Neural progenitor cell (in vitro differentiated cells): ENCODE results near the gene PTDSS2. TPM values are rescaled to one million over a fixed set of nuclear protein-coding genes. Genes with fewer than 3 reads are reported as not detected.

Source experiments
- DNase-seq: peaks from one replicate; pipeline ENCODE4 v3.0.0-alpha.2; 2016; ENCODE audit warnings: low spot score
- H2AFZ ChIP-seq: fragments of 200-600 bp; sonication (generic); replicated peaks from 2 replicates; pipeline ENCODE4 v1.6.1; 2016; ENCODE audit warnings: antibody characterized with exemption
- H3F3A ChIP-seq: fragments of 200-600 bp; sonication (generic); 2 replicates; pipeline ENCODE4 v1.6.1; 2016; ENCODE audit warnings: antibody characterized with exemption, low read depth
- H3K27ac ChIP-seq: fragments of 200-600 bp; sonication (generic); 2 replicates; pipeline ENCODE4 v1.5.1; 2016; ENCODE audit warnings: mild to moderate bottlenecking
- H3K27me3 ChIP-seq: fragments of 200-600 bp; sonication (generic); 2 replicates; pipeline ENCODE4 v1.6.1; 2016; ENCODE audit warnings: mild to moderate bottlenecking, moderate library complexity
- H3K36me3 ChIP-seq: fragments of 200-600 bp; sonication (generic); 2 replicates; pipeline ENCODE4 v1.5.1; 2016
- H3K4me1 ChIP-seq: fragments of 200-600 bp; sonication (generic); 2 replicates; pipeline ENCODE4 v1.6.1; 2016; ENCODE audit warnings: mixed run types
- H3K4me2 ChIP-seq: fragments of 200-600 bp; sonication (generic); 2 replicates; pipeline ENCODE4 v1.6.1; 2016
- H3K4me3 ChIP-seq: fragments of 200-600 bp; sonication (generic); 2 replicates; pipeline ENCODE4 v1.5.1; 2016
- H3K79me2 ChIP-seq: fragments of 200-600 bp; sonication (generic); 2 replicates; pipeline ENCODE4 v1.6.1; 2016; ENCODE audit warnings: low read depth
- H3K9ac ChIP-seq: fragments of 200-600 bp; sonication (generic); 2 replicates; pipeline ENCODE4 v1.6.1; 2016
- H3K9me3 ChIP-seq: fragments of 200-600 bp; sonication (generic); 2 replicates; pipeline ENCODE4 v1.5.1; 2016; ENCODE audit warnings: low read depth
- H4K20me1 ChIP-seq: fragments of 200-600 bp; sonication (generic); 2 replicates; pipeline ENCODE4 v1.6.1; 2016; ENCODE audit warnings: low read depth
- H3K27ac Mint-ChIP-seq: 3 replicates; pipeline ENCODE4 v1.8.0; 2021; ENCODE audit warnings: mixed read lengths
- H3K27me3 Mint-ChIP-seq: 2 replicates; pipeline ENCODE4 v1.8.0; 2022; ENCODE audit warnings: low read depth, mild to moderate bottlenecking, inconsistent platforms, moderate library complexity, mixed read lengths; ENCODE audit not compliant: insufficient read depth
- H3K36me3 Mint-ChIP-seq: 3 replicates; pipeline ENCODE4 v1.8.0; 2021; ENCODE audit warnings: mixed read lengths
- H3K4me1 Mint-ChIP-seq: 3 replicates; pipeline ENCODE4 v1.8.0; 2021; ENCODE audit warnings: mixed read lengths
- H3K4me3 Mint-ChIP-seq: 3 replicates; pipeline ENCODE4 v1.8.0; 2021; ENCODE audit warnings: mild to moderate bottlenecking, moderate library complexity, mixed read lengths
- H3K9me3 Mint-ChIP-seq: 3 replicates; pipeline ENCODE4 v1.8.0; 2020; ENCODE audit warnings: mixed read lengths
- CTCF ChIP-seq: fragments of 200-600 bp; sonication (generic); IDR thresholded peaks from 2 replicates; pipeline ENCODE4 v1.5.1; 2017; ENCODE audit warnings: antibody characterized with exemption, mild to moderate bottlenecking
- EZH2 ChIP-seq: fragments of 200-600 bp; sonication (generic); IDR thresholded peaks from 2 replicates; pipeline ENCODE4 v1.6.1; 2017; ENCODE audit warnings: antibody characterized with exemption, mild to moderate bottlenecking, moderate library complexity
- EZH2phosphoT487 ChIP-seq: fragments of 200-600 bp; sonication (generic); IDR thresholded peaks from 2 replicates; pipeline ENCODE4 v1.6.1; 2017; ENCODE audit warnings: antibody characterized with exemption
- total RNA-seq: library from RNA; depleted of rRNA; stranded (reverse); fragments of >200 nt; gene quantifications from 2 replicates; pipeline ENCODE4 v1.2.3, GENCODE V29; 2015; ENCODE audit warnings: low replicate concordance

Gene PTDSS2
- total RNA-seq, 1 donor from 2014 or later, result 24.7 TPM

- Mint-ChIP-seq H3K4me1 (no peaks in the 10 kb centered on the region), H3K27ac (no peak overlapping the region), H3K36me3 (peaks cover 4% of the 10 kb centered on the region), H3K9me3 (no peaks in the 10 kb centered on the region), H3K27me3 (peaks cover 2% of the 10 kb centered on the region), H3K4me3 (no peak overlapping the region)
- H4K20me1 ChIP-seq, result peaks cover 8% of the 10 kb centered on the region
- no peak overlapping the region for H3K27ac ChIP-seq
- no peak overlapping the region for H3K9ac ChIP-seq
- H3K4me3 ChIP-seq, result no peak overlapping the region
- no peaks in the 10 kb centered on the region for H3K4me1 ChIP-seq
- H3K27me3 ChIP-seq, result no peaks in the 10 kb centered on the region
- no peaks in the 10 kb centered on the region for H3F3A ChIP-seq
- H3K79me2 ChIP-seq, result no peaks in the 10 kb centered on the region
- H3K4me2 ChIP-seq, result no peak overlapping the region
- H2AFZ ChIP-seq, result no peak overlapping the region
- H3K9me3 ChIP-seq, result no peaks in the 10 kb centered on the region
- no peak for DNase-seq
- TF ChIP-seq CTCF, result no peak
- TF ChIP-seq EZH2phosphoT487, result no peak
- TF ChIP-seq EZH2, result no peak
- H3K36me3 ChIP-seq, result no peaks in the 10 kb centered on the region
Observed at GRCh38 chr11:528166-528814, 78.2 kb downstream of the PTDSS2 start.

- H3K27ac Mint-ChIP-seq, result no peak overlapping the region
- no peaks in the 10 kb centered on the region for H3K4me1 ChIP-seq
- TF ChIP-seq EZH2phosphoT487 (no peak), EZH2 (no peak), CTCF (no peak)
- no peak overlapping the region for H3K4me3 ChIP-seq
- H3K27me3 Mint-ChIP-seq, result peaks cover 2% of the 10 kb centered on the region
- H3K4me1 Mint-ChIP-seq, result no peaks in the 10 kb centered on the region
- H3K27me3 ChIP-seq, result no peaks in the 10 kb centered on the region
- DNase-seq, result no peak
- no peaks in the 10 kb centered on the region for H3F3A ChIP-seq
- no peaks in the 10 kb centered on the region for H3K36me3 ChIP-seq
- peaks cover 2% of the 10 kb centered on the region for H3K36me3 Mint-ChIP-seq
- no peaks in the 10 kb centered on the region for H3K9me3 ChIP-seq
- peaks cover 4% of the 10 kb centered on the region for H3K79me2 ChIP-seq
- H3K4me2 ChIP-seq, result no peak overlapping the region
- H3K9me3 Mint-ChIP-seq, result no peaks in the 10 kb centered on the region
- H3K4me3 Mint-ChIP-seq, result no peak overlapping the region
- H3K27ac ChIP-seq, result no peak overlapping the region
- H2AFZ ChIP-seq, result no peak overlapping the region
- H4K20me1 ChIP-seq, result peaks cover 15% of the 10 kb centered on the region
- no peak overlapping the region for H3K9ac ChIP-seq
Observed at GRCh38 chr11:528815-529727, 79.0 kb downstream of the PTDSS2 start.

- Mint-ChIP-seq H3K36me3 (peaks cover 2% of the 10 kb centered on the region), H3K27ac (no peak overlapping the region), H3K27me3 (peaks cover 2% of the 10 kb centered on the region), H3K9me3 (no peaks in the 10 kb centered on the region), H3K4me3 (no peak overlapping the region), H3K4me1 (no peaks in the 10 kb centered on the region)
- TF ChIP-seq CTCF (no peak), EZH2 (no peak), EZH2phosphoT487 (no peak)
- H3K36me3 ChIP-seq, result no peaks in the 10 kb centered on the region
- H3F3A ChIP-seq, result peaks cover 4% of the 10 kb centered on the region
- H3K4me3 ChIP-seq, result no peak overlapping the region
- H2AFZ ChIP-seq, result no peak overlapping the region
- H3K79me2 ChIP-seq, result peaks cover 12% of the 10 kb centered on the region
- no peak overlapping the region for H3K9ac ChIP-seq
- peaks cover 23% of the 10 kb centered on the region for H4K20me1 ChIP-seq
- no peak overlapping the region for H3K27ac ChIP-seq
- DNase-seq, result no peak
- no peak overlapping the region for H3K4me2 ChIP-seq
- no peaks in the 10 kb centered on the region for H3K9me3 ChIP-seq
- peaks cover 5% of the 10 kb centered on the region for H3K4me1 ChIP-seq
- H3K27me3 ChIP-seq, result no peaks in the 10 kb centered on the region
Observed at GRCh38 chr11:529728-530411, 79.8 kb downstream of the PTDSS2 start.
